VCaP (cell line): Measurements from ENCODE around the gene GALNT5.

Source experiments
- H3K27ac ChIP-seq: fragments of 450-650 bp; 2 replicates; pipeline ENCODE4 v1.5.1; 2017
- TF ChIP-seq, protein P1 (sequence below): fragments of 450-650 bp; conservative IDR thresholded peaks from 2 replicates; pipeline ENCODE4 v1.5.1; 2017; ENCODE audit warnings: mild to moderate bottlenecking, moderate library complexity

The GALNT5 gene

GRCh38 chr2:157245144-157245840 lies 12.2 kb upstream of the GALNT5 start:
- H3K27ac ChIP-seq, result no peak overlapping the region
- TF ChIP-seq, protein P1, sequence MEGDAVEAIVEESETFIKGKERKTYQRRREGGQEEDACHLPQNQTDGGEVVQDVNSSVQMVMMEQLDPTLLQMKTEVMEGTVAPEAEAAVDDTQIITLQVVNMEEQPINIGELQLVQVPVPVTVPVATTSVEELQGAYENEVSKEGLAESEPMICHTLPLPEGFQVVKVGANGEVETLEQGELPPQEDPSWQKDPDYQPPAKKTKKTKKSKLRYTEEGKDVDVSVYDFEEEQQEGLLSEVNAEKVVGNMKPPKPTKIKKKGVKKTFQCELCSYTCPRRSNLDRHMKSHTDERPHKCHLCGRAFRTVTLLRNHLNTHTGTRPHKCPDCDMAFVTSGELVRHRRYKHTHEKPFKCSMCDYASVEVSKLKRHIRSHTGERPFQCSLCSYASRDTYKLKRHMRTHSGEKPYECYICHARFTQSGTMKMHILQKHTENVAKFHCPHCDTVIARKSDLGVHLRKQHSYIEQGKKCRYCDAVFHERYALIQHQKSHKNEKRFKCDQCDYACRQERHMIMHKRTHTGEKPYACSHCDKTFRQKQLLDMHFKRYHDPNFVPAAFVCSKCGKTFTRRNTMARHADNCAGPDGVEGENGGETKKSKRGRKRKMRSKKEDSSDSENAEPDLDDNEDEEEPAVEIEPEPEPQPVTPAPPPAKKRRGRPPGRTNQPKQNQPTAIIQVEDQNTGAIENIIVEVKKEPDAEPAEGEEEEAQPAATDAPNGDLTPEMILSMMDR, result no peak

DNA sequence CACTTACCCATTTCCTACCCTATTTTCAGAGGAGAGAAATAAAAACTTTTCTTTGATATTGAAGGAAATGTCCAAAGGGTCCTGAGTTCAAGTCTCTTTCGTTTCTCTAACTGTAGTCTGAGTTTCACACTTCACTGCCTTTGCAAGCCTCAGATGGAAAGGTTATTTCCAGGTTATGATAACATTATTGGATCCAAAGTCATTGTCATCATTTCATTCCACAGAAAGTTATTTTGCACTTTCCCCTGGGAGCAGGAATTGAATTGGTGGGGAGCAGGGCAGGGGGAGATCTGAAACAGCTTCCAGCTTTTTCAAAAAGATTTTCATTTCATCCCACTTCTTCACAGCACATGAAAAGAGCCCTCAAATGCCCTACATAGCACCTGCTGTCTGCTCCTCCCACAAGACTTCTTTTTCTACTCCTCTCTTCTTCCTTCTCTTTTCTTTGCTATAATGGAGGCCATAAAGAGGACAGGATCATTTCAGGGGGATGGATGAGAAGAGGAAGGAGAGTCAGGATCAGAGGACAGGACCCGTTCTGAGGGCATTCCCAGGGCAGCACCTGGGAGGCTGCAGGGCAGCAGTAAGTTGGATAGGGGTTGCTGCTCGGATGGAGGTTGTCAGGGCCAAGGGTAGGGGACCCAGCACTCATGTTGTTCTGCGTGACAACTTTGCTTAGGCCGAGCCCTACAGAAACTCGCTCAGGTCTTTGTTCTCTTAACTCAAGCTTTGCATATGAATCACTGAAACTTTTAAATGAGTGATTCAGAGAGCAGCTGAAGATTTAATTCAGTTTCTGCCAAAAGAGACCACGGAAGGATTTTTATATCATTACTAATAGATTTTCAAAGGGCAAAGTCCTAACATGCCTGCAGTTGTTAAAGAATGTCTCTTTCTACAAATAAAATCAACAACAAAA lies 11.4 kb upstream of the GALNT5 start:
- H3K27ac ChIP-seq, result no peak overlapping the region
- TF ChIP-seq, protein P1, result no peak

GRCh38 chr2:157246765-157247407 lies 10.6 kb upstream of the GALNT5 start:
- TF ChIP-seq, protein P1, result no peak
- no peak overlapping the region for H3K27ac ChIP-seq

GRCh38 chr2:157250836-157251235 lies 6.7 kb upstream of the GALNT5 start:
- TF ChIP-seq, protein P1, result no peak
- no peak overlapping the region for H3K27ac ChIP-seq

GRCh38 chr2:157251932-157252331 lies 5.6 kb upstream of the GALNT5 start:
- TF ChIP-seq, protein P1, result no peak
- no peak overlapping the region for H3K27ac ChIP-seq

GRCh38 chr2:157252529-157252928 lies 5.0 kb upstream of the GALNT5 start:
- H3K27ac ChIP-seq, result no peak overlapping the region
- TF ChIP-seq, protein P1, result no peak

DNA sequence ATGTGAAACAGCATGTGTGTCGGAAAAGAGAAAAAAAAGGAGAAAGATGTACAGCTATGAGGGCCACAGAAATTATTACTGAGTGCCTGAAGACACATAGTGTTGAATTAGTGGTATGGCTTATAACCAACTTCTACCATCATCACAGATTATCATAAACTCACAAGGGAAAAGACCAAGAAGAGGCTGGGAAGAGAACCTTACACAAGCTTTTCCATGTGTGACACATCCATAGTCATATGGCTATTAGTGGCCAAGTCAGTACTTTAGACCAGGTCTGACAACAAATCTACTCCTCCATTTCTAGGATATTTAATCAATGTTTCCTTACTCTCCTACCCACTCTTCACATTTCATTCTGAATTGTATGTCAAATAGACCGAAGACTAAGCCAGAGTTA lies 3.5 kb upstream of the GALNT5 start:
- TF ChIP-seq, protein P1, result no peak
- H3K27ac ChIP-seq, result no peak overlapping the region
